HG03571 (cell line): Measurements from ENCODE around the gene PDE8B.

ENCODE experiments used
- ATAC-seq: cut with Tn5 transposase; IDR thresholded peaks from one replicate; pipeline ENCODE4 v1.9.1; 2021; ENCODE audit not compliant: unreplicated experiment

Gene PDE8B

DNA sequence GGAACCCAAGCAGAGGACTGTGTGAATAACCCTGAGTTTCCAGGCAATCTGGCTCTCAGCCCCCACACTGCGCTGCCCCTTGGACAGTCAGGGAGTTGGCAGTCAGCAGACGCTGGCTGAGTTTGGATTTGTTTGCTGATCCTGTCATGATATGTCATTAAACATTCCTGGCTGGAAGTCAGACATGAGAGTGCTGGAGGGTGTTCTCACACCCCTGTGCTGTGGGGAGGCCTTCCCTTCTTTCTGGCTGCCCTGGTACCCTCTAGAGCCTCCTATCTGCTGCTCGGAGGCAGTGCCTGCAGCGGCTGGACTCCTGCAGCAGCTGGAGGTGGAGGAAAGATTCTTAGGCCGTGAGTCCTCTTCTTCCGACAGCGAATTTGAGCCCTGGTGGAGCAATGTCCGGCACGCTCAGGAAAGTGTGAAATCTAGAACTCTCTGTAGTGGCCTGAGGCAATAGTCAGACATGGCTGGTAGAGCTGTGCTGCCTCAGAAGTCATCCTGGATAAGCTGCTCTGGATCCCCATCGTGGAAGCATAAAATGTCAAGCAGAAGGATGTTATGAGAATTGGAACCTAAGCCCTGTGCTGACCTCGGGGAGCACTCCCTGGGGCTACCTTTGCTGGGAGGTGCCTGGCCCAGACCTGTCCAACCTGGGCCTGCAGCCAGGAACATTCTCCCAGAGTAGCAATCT lies 72.0 kb downstream of the PDE8B start:
- no peak for ATAC-seq

DNA sequence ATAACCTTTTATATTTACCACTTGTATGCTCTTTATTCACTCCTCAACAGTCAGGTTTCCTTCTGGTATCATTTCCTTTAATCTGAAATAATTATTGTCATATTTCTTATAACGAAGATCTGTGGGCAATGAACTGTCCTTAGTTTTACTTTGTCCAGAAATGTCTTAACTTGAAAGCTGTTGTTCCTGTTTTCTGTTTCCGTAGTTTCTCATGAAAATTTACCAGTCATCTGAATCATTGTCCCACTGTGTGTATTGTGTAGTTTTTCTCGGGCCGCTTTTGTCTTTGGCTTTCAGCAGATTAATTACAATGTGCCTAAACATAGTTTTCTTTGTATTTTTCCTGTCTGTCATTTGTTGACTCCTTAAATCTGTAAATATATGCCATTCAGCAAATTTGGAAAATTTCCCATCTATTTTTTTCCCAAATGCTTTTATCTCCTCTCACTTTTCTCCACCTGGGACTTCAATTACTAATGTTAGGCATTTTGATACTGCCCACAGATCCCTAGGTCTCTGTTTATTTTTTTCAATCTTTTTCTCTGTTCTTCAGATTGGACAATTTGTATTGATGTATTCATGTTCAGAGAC lies 74.9 kb downstream of the PDE8B start:
- ATAC-seq, result no peak

DNA sequence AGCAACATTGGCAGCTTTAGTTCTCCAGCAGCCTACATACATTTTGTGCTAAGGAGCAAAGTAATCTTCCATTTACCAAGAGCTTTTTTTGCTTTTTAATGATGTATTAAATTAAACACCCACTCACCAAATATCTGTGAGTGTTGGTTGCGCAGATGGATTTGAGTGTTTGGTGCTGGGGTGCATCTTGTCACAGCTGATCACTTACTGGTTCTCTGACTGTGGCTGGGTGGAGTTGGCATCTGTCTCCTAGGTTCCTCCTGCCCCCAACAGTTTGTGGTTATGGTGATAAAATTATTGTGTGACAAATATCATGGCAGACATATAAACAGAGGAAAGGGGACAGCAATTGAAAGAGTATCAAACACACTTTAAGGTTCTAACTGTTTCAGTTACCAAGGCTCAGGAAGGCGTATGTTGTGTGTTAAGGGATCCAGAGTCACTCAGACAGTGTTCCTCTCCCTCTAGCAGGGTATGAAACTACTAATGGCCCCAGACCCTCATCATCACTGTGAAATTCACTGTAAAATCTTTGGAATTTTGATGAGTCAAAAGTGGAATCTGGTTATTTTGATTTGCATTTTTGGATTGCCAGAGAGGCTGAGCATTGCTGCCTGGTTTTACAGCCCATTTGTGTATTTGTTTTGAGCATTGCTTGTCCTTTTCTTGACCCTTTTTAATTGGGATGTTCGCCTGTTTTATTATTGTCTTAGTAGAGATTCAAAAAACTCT lies 81.7 kb downstream of the PDE8B start:
- no peak for ATAC-seq

DNA sequence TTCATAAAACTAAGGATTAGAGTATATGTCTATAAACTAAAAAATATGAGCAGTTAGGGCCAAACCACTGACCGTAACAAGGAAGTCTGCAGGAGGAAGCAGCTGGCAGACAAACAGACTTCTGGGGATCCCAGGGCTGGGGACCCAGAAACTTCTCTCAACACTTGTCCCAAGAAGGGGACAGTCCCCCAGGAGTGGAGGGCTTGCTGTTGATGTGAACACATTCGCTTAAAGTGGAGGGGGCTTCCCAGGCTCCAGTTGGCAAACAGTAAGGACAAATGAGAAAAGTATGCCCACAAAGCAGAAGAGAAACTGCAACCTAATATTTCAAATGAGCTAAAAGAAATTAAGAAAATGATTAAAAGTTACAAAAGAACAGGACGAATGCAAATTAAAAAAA lies 83.7 kb downstream of the PDE8B start:
- ATAC-seq, result no peak

DNA sequence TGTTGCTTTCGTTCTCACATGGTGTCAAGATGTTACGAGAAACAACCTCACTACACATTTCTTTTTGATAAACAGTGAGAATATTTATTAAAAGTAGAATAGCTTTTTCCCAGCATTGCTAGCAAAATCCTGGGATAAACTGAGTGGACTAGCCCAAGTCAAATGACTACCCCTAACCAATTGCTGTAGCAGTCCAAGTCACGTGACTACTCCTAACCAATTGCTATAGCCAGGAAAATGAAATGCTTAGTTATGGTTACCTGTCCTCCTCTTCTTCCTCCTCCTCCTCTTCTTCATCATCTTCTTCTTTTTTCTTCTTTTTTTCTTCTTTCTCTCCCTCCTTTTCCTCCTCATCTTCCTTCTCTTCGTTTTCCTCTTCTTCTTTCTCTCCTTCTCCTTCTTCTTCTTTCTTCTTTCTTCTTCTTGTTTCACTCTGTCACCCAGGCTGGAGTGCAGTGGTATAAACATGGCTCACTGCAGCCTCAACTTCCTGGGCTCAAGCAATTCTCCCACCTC lies 85.4 kb downstream of the PDE8B start:
- no peak for ATAC-seq

DNA sequence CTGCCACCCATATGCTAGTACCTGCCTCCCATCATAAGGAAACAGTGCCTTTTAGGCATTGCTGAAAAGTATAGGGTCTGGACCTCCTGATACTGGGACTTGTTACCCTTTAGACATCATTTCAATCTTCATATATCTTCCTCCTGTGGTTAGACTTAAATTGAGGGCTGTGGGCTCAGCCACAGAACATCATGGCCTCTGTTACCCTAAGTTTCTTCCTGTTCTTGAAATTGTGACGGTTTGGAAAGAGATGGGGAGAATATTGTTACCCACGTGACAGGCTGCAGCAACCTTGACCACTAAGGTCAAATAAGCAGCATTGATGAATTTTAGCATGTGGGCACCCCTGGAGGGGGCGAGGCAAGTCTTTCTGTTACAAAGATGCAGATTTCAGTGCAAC lies 87.7 kb downstream of the PDE8B start:
- ATAC-seq, result no peak

DNA sequence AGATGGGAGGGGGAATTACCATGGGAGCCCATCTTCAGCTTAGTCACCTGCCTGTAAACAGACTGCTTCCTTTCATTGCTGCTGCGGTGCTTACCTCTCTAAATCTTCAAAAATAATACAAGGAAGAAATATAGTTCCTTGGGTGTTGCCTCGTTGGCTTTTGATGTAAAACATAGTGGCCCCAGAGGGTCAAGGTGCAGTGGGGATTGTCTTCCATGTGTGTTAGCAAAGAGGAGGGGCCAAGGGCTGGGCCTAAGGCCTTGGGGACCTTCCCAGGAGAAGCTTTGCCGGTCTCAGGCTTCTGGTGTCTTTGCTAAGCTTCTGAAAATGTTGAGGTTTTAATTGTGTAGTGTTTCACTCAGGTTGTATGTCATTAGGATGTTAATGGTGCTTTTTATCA lies 90.0 kb downstream of the PDE8B start:
- no peak for ATAC-seq

DNA sequence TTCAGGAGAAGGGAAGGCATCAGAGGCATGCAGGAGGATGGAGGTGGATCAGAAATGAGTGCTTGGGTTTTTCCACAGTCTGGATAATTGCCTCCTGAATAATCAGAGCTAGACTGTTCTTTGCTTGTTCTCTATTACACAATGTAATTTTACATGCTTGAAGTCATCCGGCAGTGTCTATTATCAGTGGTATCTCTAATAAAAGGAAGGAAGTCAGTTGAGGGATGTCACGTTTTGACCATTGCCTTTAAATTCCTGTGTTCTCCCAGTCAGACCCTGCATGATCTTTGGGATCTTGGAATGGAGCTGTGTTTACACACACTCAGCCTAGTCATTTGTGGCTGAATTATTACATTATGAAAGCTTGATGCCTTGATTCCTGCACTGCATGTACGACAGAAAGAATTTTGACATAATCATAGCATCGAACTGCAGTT lies 91.0 kb downstream of the PDE8B start:
- no peak for ATAC-seq

DNA sequence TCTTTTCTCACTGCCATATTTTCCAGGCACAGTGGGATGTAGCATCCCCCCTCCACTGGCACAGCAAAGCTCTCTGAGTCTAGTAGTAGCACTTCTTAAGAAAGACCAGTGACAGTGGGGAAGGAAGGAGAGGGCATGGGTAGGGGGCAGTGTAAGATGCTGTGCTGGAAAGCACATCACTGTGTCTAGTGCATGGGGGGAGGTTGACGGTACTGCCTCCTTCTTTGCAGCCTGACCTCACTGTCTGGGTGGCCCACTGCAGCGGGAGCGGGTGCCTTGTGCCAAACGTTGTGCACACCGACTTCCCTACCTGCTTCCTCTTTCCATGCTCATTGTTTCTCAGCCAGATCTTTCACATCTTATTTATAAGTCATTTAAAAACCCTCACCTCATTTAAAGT lies 91.8 kb downstream of the PDE8B start:
- ATAC-seq, result no peak

DNA sequence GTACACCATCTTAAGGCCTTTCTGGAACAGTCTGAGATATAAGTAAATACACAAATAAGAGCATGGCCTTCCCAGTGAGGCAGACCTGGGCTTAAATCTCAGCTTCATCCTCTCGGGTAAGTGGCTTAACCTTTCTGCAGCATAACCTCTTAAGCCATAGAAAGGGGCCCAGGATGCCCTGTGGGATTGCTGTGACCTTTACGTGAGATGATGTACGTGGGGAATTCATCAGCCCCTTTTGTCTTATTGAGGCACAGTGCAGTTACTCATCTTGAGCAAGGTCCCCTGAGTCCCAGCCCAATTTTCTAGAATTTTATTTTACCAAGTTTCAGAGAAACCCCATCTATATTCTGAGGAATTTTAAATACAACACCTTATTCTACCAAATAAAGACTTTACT lies 92.2 kb downstream of the PDE8B start:
- ATAC-seq, result no peak

DNA sequence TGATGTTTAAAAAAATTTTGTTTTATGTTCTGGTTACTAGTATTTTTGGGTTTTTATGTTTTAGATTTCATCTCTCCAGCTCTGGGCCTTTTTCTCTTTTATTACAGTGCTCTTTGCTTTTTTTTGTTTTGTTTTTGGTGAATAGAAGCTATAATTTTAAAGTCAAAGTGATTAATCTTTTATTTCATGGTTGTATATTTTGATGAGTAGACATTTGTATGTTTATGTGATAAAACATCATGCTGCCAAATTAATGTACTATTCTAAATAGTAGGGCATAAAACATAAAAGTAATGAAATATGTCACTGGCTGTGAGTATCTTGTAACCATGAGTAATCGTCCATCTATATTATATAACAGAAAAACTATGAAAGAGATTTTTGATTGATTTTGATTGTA lies 93.9 kb downstream of the PDE8B start:
- no peak for ATAC-seq

DNA sequence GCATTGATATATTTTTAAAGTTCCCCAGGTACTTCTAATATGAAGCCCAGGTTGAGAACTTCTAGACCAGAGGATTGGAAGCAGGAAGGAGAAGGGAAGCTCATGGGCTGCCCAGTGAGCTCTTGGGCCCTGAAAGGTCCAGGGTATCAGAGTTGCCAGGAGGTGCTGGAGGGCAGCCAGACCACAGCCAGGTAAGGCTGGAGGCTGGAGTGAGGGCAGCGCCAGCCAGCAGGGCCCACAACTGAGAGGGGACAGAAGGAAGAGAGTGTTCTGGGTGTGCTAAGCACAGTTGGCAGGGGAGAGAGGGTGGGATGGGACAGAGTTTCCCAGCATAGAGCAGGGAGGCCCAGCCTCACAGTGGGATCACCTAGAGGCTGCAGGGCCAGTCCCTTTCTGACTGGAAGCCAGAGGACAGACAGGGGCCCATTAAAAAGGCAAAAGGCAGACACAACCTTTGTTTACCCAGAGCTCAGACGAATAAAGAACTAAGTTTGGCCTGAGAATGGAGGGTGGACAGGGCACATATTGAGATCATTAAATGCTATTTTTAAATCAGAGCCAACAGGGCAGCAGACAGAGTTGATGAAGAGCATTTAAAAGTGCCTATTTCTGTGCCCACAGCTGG lies 94.9 kb downstream of the PDE8B start:
- ATAC-seq, result no peak

DNA sequence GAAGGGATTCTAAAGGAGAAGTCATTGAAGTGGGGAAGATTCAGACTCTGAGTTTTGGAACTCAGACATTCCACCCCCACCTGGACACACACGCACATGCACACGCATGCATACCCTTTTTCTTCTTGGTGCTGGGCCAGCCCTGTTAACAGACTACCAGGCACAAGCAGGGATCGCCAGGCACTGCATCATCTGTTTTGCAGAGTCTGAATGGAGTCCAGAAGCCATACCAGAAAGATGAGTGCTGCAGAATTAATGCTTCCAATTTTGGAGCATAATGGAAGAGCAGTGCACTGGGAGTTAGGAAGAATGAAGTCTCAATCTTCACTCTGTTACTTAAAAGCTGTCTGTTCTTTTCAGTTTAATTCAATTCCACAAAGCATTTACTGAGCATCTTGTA lies 95.5 kb downstream of the PDE8B start:
- no peak for ATAC-seq

DNA sequence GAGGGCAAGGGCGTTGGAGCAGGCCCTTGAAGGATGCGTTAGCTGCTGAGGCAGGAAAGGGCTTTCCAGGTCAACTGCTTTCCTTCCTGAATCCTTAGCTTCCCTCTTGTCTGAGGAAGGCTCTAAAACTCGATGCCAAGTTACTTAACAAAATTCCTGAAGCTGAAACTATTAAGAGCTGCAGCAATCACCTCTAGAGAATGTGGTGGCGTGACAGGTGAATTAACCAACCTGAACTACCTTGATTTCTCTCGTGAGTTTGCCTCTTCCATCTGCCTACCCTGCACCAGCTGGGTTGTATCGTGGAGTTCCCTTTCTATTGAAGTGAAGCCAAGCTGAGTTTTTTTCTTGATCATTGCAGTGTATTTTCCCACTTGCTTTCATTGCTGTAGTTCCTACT lies 96.1 kb downstream of the PDE8B start:
- no peak for ATAC-seq

DNA sequence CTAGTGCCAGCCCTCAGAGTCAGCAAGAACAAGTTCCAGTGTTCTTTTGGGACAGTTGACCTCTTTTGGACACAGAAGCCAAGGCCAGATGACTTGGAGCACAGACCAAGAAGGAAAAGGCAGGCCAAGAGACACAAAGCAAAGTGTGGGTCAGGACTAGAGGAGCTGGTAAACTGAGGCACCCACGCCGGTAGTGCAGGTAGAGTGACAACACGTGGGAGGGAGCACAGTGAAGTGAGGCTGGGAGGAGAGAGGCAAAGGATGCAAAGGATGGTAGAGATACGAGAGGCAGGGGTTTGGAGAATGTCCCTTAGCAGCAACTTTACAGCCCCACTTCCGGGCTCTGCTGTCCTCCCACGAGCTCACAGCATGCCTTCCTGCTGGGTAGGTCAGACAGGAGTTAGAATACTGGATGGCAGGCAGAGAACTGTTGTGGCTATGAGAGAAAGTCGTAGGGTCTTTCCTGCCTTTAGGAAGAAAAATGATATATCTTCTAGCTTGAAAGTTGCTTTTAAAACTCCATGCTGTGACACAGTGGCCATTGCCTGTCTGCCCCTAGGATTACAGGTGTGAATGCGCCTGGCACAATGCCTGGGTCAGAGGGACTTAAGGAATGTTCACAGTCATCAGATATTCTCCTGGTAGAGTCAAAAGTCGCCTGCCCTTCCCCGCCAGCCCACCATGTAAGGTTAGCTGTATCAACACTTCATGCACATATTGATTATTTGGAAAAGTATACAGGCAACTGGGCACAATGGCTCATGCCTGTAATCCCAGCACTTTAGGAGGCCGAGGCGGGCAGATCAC lies 97.9 kb downstream of the PDE8B start:
- no peak for ATAC-seq

DNA sequence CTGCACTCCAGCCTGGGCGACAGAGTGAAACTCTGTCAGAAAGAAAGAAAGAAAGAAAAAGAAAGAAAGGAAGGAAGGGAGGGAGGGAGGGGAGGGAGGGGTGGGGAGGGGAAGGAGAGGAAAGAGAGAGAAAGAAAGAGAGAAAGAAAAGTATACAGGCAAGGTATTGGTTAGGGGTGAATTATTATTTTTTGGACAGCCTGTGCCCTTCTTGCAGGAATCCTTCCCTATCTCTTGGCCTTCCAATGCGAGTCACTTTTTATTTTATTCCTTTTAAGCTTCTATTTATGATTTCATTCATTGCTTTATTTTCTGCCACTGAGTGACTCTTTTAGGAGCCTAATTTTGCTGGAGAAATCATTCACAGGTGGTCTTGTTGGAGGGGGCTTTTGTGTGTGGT lies 98.7 kb downstream of the PDE8B start:
- no peak for ATAC-seq

DNA sequence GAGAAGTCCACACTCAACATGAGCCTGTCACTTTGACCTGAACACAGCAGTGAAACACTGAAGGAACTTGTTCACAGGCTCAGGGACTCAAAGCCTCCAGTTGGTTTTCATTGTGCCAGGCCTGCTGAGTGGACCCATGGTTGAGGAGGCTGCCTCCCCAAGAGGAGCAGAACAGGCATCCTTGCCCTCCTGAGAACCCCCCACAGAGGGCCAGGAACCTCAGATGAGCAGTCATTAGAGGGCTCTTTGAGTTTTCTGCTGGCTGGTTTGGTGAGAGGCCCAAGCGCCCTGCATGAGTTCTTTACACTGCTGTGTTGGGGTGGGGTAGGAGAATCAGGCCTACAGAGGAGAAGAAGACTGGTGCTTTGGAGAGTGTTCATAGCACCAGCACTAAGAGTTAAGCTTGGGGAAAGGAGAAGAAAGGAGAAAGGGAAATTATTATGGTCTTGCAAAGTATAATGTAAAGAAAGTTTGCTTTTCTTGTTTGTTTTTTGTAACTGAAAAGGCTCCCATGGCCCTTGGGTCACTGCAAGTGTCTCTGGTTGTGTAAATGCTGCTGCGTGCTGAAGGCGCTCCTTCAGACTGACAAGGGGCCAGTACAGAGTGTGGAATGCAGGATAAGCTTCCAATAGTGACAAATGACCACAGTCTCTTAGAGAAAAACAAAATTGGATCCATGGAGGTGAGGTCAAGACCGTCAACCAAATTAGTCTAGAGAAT lies 100.2 kb downstream of the PDE8B start:
- no peak for ATAC-seq

DNA sequence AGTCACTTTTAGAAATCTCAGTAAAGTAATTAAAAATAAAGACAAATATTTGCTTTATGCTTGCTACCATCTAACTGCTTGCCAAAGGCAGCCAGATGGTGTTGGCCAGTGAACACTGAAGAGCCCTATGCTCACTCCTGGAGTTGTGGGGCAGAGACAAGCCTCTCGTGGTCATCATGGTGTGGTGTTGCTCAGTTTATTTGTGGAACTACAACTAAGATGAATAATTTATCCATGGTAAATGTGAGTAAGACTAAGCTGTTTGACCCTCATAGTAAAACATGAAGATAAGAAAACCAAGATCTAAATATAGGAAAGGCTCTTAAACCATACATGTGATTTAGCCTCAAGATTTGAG lies 100.7 kb downstream of the PDE8B start:
- no peak for ATAC-seq

DNA sequence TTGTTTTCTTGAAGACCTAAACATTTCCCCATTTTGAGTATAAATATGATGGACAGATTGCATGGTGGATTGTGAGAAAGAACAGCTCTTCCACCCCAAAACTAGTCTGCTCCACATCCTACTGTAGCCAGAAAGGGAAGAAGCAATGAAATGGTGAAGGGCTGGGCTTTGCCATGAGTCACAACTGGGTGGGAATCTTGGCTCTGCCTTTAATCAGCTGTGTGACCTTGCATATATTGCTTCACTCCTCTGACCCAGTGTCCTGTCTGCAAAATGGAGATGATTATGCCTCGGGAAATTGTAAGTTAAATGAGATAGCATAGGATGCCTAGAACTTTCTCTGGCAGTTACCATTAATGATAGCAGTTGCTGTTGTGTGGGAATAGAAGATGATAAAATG lies 101.9 kb downstream of the PDE8B start:
- no peak for ATAC-seq

DNA sequence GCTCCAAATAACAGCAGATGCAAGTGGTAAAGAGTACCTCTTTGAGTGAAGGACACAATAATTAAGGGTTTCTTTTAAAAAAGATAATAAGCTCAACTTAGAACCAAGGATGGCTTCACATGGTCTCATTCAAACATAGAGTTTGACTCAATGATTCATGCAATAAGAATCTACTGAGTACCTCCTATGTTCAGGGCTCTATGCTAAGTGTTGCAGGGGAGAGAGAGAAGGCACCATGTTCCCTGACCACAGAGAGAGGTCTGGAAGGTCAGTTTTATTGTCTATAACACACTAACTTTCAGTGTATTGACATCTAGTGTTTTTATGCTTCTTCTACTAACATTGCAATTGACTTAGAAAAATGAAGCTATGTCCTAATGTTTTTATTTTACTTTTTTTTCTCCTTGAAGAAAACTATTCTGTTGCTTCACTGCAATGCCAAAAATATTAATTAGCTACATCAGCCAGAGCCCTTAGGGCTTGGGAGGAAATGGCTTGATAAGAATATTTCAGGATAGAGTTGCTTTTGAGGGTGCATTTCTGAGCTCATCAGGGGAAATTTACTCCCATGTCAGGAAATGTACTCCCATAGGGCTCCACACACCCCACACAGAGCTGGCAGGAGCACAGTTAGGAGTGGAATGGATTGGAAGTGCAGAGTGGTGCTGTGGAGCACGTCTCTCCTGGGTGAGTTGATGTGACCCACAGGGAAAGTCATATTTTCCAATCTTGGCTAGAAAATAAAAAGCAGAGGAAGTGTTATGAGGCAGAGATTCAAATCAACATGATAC lies 106.6 kb downstream of the PDE8B start:
- ATAC-seq, result no peak
